Spleen (tissue), 11 donors: Measurements from ENCODE around the gene CRPPA. TPM values are rescaled to one million over a fixed set of nuclear protein-coding genes. Genes with fewer than 3 reads are reported as not detected.

Source experiments
- DNase-seq: peaks from one replicate; pipeline ENCODE4 v3.0.0-alpha.2; 2020
- H3K27ac ChIP-seq, 8 donors: fragments of 200-600 bp; sonication (generic) in 7 of 8; 1 replicate in 4 of 8; 2 replicates in 4 of 8; pipeline versions ENCODE4 v1.5.0 to v1.8.0; 2016 to 2021; ENCODE audit warnings: inconsistent platforms in 4 of 8, mild to moderate bottlenecking in 4 of 8, moderate library complexity in 1 of 8
- H3K27me3 ChIP-seq, 7 donors: fragments of 200-600 bp; sonication (generic) in 6 of 7; replicated peaks in 1 of 7; 1 replicate in 4 of 7; 2 replicates in 3 of 7; pipeline versions ENCODE4 v1.5.0 to v1.8.0; 2016 to 2021; ENCODE audit warnings: inconsistent platforms in 3 of 7, mild to moderate bottlenecking in 1 of 7
- H3K36me3 ChIP-seq, 6 donors: fragments of 200-600 bp; sonication (generic) in 5 of 6; 1 replicate in 4 of 6; 2 replicates in 2 of 6; pipeline versions ENCODE4 v1.5.0 to v1.8.0; 2016 to 2021; ENCODE audit warnings: inconsistent platforms in 2 of 6
- H3K4me1 ChIP-seq, 6 donors: fragments of 200-600 bp; sonication (generic) in 5 of 6; 1 replicate in 3 of 6; 2 replicates in 3 of 6; pipeline versions ENCODE4 v1.5.0 to v1.8.0; 2016 to 2021; ENCODE audit warnings: inconsistent platforms in 3 of 6
- H3K4me3 ChIP-seq, 8 donors: fragments of 200-600 bp; sonication (generic) in 7 of 8; 1 replicate in 4 of 8; 2 replicates in 4 of 8; pipeline versions ENCODE4 v1.5.0 to v1.8.0; 2016 to 2021; ENCODE audit warnings: inconsistent platforms in 4 of 8, mild to moderate bottlenecking in 4 of 8, moderate library complexity in 2 of 8
- H3K9me3 ChIP-seq, 8 donors: fragments of 200-600 bp; sonication (generic) in 7 of 8; 1 replicate in 4 of 8; 2 replicates in 4 of 8; pipeline versions ENCODE4 v1.5.0 to v1.8.0; 2016 to 2021; ENCODE audit warnings: inconsistent platforms in 4 of 8
- POLR2A ChIP-seq, 3 donors: fragments of 450-650 bp; IDR thresholded peaks; one replicate each; pipeline ENCODE4 v1.5.1; 2017; ENCODE audit warnings: antibody characterized with exemption in 3 of 3, mild to moderate bottlenecking in 1 of 3
- POLR2AphosphoS5 ChIP-seq, 3 donors: sonication (generic); formaldehyde crosslinking; IDR thresholded peaks; one replicate each; pipeline ENCODE4 v1.5.1; 2017; ENCODE audit warnings: antibody characterized with exemption in 3 of 3
- WGBS, 5 donors: extraction: QIAGEN DNeasy Blood & Tissue Kit in 3 of 5; methylation state at CpG; one replicate each; pipeline versions ENCODE4 v1.1.5 to v1.1.7; 2013 to 2018; 5-methylcytosine and 5-hydroxymethylcytosine counted together
- intact Hi-C: fragments of 100-400 bp; cut with DNase I; formaldehyde crosslinking; loops from one replicate; pipeline ENCODE4 v1.15.0; 2023; ENCODE audit warnings: low total_unique reads
- polyA plus RNA-seq, 3 donors: library from polyadenylated mRNA; stranded (reverse); fragments of 200-250 nt; gene quantifications; one replicate each; pipeline ENCODE4 v1.2.1, GENCODE V29; 2013
- total RNA-seq, 7 donors: library from RNA; depleted of rRNA in 3 of 7; stranded (reverse); fragments of >200 nt in 3 of 7; fragmentation: NEBNext Ultra II Directional in 4 of 7; extraction: Animal tissue kit (Norgen Biotek cat#: 25700) in 4 of 7; gene quantifications; one replicate each; pipeline versions ENCODE4 v1.1.0 to v1.2.1, GENCODE V29; 2016 to 2021
- TF ChIP-seq, protein P1 (sequence below), 11 experiments: fragments of 200-600 bp in 7 of 11; fragments of 450-650 bp in 4 of 11; sonication (generic) in 4 of 11; IDR thresholded peaks in 8 of 11; conservative IDR thresholded peaks in 3 of 11; 1 replicate in 7 of 11; 2 replicates in 4 of 11; pipeline versions ENCODE4 v1.4.0 to v1.8.0; 2016 to 2021; ENCODE audit warnings: antibody characterized with exemption in 11 of 11, inconsistent platforms in 4 of 11, mild to moderate bottlenecking in 1 of 11
- donor health status: healthy with polysubstance abuse.
- donor health status: DM: no; HTN: no; CAD: no; lungs with moderate emphysema.
- donor health status: DM: no; HTN: no; CAD: no.
- donor health status: Bipolar disorder and iron deficiency.
- donor health status: healthy.
- donor health status: DM: no; HTN: no; CAD: no.
- donor health status: DM: yes; HTN: yes; CAD: no.

CRPPA gene
- total and polyA plus RNA-seq, 10 donors = 0.15 to 3.1 (median 0.84) TPM

DNA sequence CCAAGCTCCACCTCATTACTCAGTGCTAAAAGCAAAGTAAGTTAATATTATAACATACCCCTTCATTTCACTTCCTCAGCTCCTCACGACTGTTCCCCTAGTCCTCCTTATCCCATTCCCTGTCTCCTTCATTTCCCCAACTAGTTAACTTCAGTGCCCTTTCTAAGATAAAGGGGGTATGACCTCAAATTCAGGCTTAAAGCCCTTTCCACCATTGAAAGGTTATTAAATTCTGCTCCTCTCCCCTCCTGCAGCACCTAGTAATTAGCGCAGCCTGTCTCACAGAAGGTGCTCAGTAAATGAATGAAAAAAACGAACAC lies 1.0 kb downstream of the CRPPA start:
- intact Hi-C loops = no loop called here
- peak overlapping the region in 7 of 8 donors; percentile 91 to 97 (median 95) for H3K27ac ChIP-seq
- WGBS, 5 donors = 0 to 6% (median 1%) methylated on average over 3 of the region's 3 CpGs
- H3K36me3 ChIP-seq = no peaks in the 10 kb centered on the region
- no peaks in the 10 kb centered on the region for H3K9me3 ChIP-seq
- no peak for DNase-seq
- H3K27me3 ChIP-seq = no peaks in the 10 kb centered on the region
- TF ChIP-seq POLR2AphosphoS5 (IDR thresholded peaks at IDR 0.05) = no peak
- peaks cover 3 to 22% (median 18%) of the 10 kb centered on the region in 6 donors for H3K4me1 ChIP-seq
- H3K4me3 ChIP-seq = peak overlapping the region; percentile 51 to 86 (median 57)

DNA sequence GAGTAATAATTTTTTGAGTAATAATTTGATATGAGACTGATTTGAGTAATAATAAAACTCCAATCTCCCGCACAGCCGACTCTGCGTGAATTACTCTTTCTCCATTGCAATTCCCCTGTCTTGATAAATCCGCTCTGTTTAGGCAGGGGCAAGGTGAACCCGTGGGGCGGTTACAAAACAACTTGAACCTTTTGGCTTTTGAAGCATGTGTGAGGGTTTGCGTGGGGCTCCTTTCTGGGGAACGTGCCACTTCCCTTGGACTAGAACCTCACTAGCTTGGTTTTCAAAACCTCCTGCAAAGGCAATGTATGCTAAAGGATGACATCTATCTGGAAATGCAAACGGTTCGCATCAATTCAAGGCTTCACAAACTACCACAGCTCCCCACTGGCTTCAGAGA lies 1.5 kb downstream of the CRPPA start:
- no peak for TF ChIP-seq POLR2A (IDR thresholded peaks at IDR 0.05)
- TF ChIP-seq, protein P1, sequence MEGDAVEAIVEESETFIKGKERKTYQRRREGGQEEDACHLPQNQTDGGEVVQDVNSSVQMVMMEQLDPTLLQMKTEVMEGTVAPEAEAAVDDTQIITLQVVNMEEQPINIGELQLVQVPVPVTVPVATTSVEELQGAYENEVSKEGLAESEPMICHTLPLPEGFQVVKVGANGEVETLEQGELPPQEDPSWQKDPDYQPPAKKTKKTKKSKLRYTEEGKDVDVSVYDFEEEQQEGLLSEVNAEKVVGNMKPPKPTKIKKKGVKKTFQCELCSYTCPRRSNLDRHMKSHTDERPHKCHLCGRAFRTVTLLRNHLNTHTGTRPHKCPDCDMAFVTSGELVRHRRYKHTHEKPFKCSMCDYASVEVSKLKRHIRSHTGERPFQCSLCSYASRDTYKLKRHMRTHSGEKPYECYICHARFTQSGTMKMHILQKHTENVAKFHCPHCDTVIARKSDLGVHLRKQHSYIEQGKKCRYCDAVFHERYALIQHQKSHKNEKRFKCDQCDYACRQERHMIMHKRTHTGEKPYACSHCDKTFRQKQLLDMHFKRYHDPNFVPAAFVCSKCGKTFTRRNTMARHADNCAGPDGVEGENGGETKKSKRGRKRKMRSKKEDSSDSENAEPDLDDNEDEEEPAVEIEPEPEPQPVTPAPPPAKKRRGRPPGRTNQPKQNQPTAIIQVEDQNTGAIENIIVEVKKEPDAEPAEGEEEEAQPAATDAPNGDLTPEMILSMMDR (IDR thresholded peaks at IDR 0.05 in 8 of 11, conservative IDR thresholded peaks at IDR 0.05 in 3 of 11) = no peak
- TF ChIP-seq POLR2AphosphoS5 (IDR thresholded peaks at IDR 0.05) = no peak

GRCh38 chr7:16419126-16419525 lies 2.2 kb downstream of the CRPPA start:
- H3K36me3 ChIP-seq = no peaks in the 10 kb centered on the region
- H3K4me1 ChIP-seq = peaks cover 3 to 22% (median 18%) of the 10 kb centered on the region in 6 donors
- no peaks in the 10 kb centered on the region for H3K9me3 ChIP-seq
- no peaks in the 10 kb centered on the region for H3K27me3 ChIP-seq
- no peak overlapping the region for H3K27ac ChIP-seq
- DNase-seq = no peak
- no peak overlapping the region for H3K4me3 ChIP-seq
- intact Hi-C loops = no loop called here
- 92 to 100% (median 100%) methylated on average over 1 of the region's 1 CpG for WGBS, 5 donors
- no peak for TF ChIP-seq POLR2A (IDR thresholded peaks at IDR 0.05)
- TF ChIP-seq, protein P1 (IDR thresholded peaks at IDR 0.05 in 8 of 11, conservative IDR thresholded peaks at IDR 0.05 in 3 of 11) = no peak
- no peak for TF ChIP-seq POLR2AphosphoS5 (IDR thresholded peaks at IDR 0.05)

More for the DNA sequence above, 1.5 kb downstream of the CRPPA start:
- 71 to 84% (median 75%) methylated on average over 10 of the region's 10 CpGs for WGBS, 5 donors
- no peak for DNase-seq
- H3K27me3 ChIP-seq = no peaks in the 10 kb centered on the region
- H3K36me3 ChIP-seq = no peaks in the 10 kb centered on the region
- no peaks in the 10 kb centered on the region for H3K9me3 ChIP-seq
- H3K4me3 ChIP-seq = peak overlapping the region in 4 of 8 donors; percentile 56 to 86 (median 65)
- intact Hi-C loops = no loop called here
- H3K4me1 ChIP-seq = peaks cover 3 to 22% (median 18%) of the 10 kb centered on the region in 6 donors
- H3K27ac ChIP-seq = peak overlapping the region in 6 of 8 donors; percentile 93 to 97 (median 95)

- TF ChIP-seq, protein P1 (IDR thresholded peaks at IDR 0.05 in 8 of 11, conservative IDR thresholded peaks at IDR 0.05 in 3 of 11) = no peak
- TF ChIP-seq POLR2A (IDR thresholded peaks at IDR 0.05) (no peak), POLR2AphosphoS5 (IDR thresholded peaks at IDR 0.05) (no peak)
- Histone ChIP-seq H3K36me3 (no peaks in the 10 kb centered on the region), H3K27me3 (no peaks in the 10 kb centered on the region), H3K4me3 (no peak overlapping the region), H3K9me3 (no peaks in the 10 kb centered on the region), H3K27ac (no peak overlapping the region), H3K4me1 (peaks cover 3 to 22% (median 18%) of the 10 kb centered on the region in 6 donors)
- intact Hi-C loops = no loop called here
- DNase-seq = no peak
- WGBS, 5 donors = 40 to 98% (median 46%) methylated on average over 1 of the region's 1 CpG
Observed at GRCh38 chr7:16417906-16418305, 3.4 kb downstream of the CRPPA start.
